NCI-H526 (cell line): ENCODE results near the gene SLC4A1AP.

Experiments used
- DNase-seq, 2 experiments: peaks; one replicate each; lab custom pipeline; 2025; lab: John Stamatoyannopoulos, UW

Gene SLC4A1AP

GRCh38 chr2:27720004-27720551, 56.4 kb downstream of the SLC4A1AP start:
- DNase-seq = no peak

- no peak for DNase-seq
These were observed 57.6 kb downstream of the SLC4A1AP start for GRCh38 chr2:27721335-27721734.

- no peak for DNase-seq
These were observed 58.3 kb downstream of the SLC4A1AP start for GRCh38 chr2:27721884-27722485.

GRCh38 chr2:27723372-27724144, 59.9 kb downstream of the SLC4A1AP start:
- peak in 1 of 2 experiments; percentile 83 for DNase-seq

GRCh38 chr2:27724191-27724590, 60.5 kb downstream of the SLC4A1AP start:
- no peak for DNase-seq

- no peak for DNase-seq
These were observed 61.4 kb downstream of the SLC4A1AP start for GRCh38 chr2:27724905-27725701.

GRCh38 chr2:27727257-27727656, 63.6 kb downstream of the SLC4A1AP start:
- no peak for DNase-seq

- DNase-seq = no peak
These were observed 64.6 kb downstream of the SLC4A1AP start for GRCh38 chr2:27728081-27728858.

GRCh38 chr2:27729198-27729597, 65.5 kb downstream of the SLC4A1AP start:
- no peak for DNase-seq

GRCh38 chr2:27729614-27730013, 65.9 kb downstream of the SLC4A1AP start:
- DNase-seq = no peak

- peak in 1 of 2 experiments; percentile 19 for DNase-seq
These were observed 66.6 kb downstream of the SLC4A1AP start for GRCh38 chr2:27730261-27730662.

GRCh38 chr2:27730980-27731691, 67.4 kb downstream of the SLC4A1AP start:
- DNase-seq = no peak

GRCh38 chr2:27734305-27734704, 70.6 kb downstream of the SLC4A1AP start:
- DNase-seq = no peak

GRCh38 chr2:27735263-27735904, 71.7 kb downstream of the SLC4A1AP start:
- DNase-seq = peak in 1 of 2 experiments; percentile 49

- DNase-seq = no peak
These were observed 72.6 kb downstream of the SLC4A1AP start for GRCh38 chr2:27736031-27736889.

- no peak for DNase-seq
These were observed 73.2 kb downstream of the SLC4A1AP start for GRCh38 chr2:27736890-27737204.

- DNase-seq = no peak
These were observed 74.1 kb downstream of the SLC4A1AP start for GRCh38 chr2:27737676-27738348.

- DNase-seq = no peak
These were observed 74.8 kb downstream of the SLC4A1AP start for GRCh38 chr2:27738349-27739057.

- no peak for DNase-seq
These were observed 75.3 kb downstream of the SLC4A1AP start for GRCh38 chr2:27739058-27739373.
